NCI-H1436 (cell line): Measurements from ENCODE around the gene SIRPG.
"Not testable (repeated sequence)": the region's sequence is repeated elsewhere in the genome, so short reads cannot be mapped to it uniquely, and the experiment has no call there.

Experiments
- DNase-seq: peaks from one replicate; lab custom pipeline; 2025; lab: John Stamatoyannopoulos, UW

Gene SIRPG

GRCh38 chr20:1671891-1672669 lies 14.5 kb upstream of the SIRPG start:
- DNase-seq = no peak

DNA sequence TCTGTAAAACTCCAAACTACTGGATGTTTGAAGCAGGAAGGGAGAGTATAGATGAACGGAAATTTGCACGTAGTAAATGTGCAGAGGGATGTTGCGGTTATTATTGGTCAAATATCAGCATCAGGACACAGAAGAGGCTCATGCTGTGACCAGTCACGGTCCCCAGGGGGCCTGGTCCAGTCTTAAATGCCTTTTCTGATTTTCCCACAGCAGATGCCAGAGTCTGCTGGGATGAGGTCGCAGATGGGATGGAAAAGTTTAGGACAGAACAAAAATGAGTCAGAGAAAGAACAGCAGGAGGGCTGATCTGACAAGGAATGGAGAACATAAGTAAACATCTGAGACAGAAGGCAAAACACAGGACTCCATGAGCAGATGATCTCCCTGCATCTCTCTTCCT lies 11.7 kb upstream of the SIRPG start:
- no peak for DNase-seq

DNA sequence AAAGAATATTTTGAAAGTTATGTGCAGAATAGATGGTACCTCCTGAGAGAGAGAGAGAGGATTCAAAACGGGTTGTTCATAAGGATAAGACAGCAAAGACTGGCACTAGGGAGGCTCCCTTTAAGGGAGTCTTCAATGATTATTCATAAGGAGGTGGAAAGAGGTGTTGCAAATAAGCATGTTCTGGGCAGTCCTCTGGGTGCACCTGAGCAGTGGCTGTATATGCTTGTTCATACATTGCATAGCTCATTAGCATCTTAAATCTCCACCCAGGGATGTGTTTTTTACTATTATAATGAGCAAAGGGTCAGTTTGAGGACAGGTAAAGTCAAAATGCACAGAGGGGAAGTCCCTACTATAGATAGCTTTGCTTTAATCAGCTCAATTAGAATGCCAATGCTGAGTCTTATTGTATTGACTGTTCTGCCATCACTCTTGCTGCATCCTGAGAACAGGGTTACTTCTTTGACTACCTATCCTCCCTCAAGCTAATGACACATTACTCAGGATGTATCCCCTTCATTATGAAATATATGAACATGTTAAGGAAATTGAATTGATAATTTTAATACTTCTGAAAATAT lies 10.0 kb upstream of the SIRPG start:
- no peak for DNase-seq

GRCh38 chr20:1666802-1667201 lies 9.2 kb upstream of the SIRPG start:
- DNase-seq = no peak

- DNase-seq = no peak
Observed at GRCh38 chr20:1665345-1665744, 7.8 kb upstream of the SIRPG start.

- DNase-seq = no peak
Observed at GRCh38 chr20:1664911-1665310, 7.3 kb upstream of the SIRPG start.

- DNase-seq = no peak
Observed at GRCh38 chr20:1663917-1664316, 6.3 kb upstream of the SIRPG start.

DNA sequence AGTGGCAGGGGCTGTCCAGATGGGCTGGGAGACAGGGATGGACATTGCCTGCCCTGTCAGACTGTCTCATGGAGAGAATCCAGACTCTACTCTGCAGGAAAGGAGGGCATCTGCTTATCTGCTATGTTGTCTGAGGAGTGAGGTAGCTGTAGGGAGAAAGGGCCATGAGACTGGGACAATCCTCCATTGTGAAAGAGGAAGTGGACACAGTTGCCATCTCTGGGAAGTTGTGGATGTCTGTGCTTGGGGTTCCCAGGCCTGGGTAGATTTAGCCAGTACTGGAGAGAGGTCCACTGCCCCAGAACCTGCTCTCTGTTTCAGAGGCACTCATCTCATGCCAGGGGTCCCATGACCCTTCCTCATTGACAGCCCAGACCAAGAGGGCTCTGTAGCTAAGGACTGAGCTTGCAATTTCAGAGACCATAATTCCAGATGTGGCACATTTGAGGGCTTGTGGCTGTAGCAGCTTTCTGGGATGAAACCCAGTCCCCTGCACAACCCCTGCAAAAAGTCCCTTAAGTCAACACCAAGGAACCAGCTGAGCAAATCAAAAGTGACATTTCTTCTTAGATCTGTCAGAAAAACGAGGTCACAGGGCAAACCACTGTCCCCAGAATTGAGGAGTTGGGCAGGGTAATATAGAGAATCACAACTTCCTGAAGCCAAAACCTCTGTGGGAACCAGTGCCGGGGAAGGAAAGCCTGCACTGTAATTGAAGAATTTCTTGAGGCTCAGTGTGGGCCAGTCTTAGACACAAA lies 4.1 kb upstream of the SIRPG start:
- DNase-seq = no peak

DNA sequence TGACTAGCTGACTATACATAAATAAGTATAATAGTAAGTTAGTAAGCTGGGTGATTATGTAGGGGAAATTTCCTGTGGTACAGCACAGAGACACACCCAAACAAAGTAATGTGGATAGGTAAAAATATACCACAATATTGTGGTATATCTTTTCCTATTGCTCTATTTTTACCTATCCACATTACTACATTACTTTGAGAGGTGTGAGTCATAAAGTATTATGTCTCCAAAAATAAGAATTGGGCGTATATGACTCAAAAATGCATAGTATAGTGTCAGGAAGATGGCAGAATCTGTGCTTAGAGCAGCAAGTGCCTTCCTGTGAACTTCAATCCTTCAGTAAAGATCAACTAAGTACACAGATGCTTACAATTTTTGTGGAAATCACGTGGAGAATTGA lies 2.7 kb upstream of the SIRPG start:
- no peak for DNase-seq

DNA sequence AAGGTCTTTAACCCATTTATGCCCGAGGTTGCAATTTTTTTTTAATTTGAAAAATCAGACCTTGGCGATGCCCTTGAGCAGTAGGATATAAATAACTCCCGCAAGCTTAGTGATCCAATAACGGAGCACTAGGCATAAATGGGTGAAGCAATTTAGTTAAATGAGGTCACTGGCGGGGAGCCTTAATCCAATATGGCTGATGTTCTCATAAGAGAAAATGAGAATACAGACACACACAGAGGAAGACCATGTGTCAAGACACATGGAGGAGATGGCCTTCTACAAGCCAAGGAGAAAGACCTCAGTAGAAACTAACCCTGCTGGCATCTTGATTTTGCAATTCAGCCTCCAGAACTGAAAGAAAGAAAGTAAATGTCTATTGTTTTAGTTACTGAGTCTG lies 735 bp downstream of the SIRPG start:
- no peak for DNase-seq

DNA sequence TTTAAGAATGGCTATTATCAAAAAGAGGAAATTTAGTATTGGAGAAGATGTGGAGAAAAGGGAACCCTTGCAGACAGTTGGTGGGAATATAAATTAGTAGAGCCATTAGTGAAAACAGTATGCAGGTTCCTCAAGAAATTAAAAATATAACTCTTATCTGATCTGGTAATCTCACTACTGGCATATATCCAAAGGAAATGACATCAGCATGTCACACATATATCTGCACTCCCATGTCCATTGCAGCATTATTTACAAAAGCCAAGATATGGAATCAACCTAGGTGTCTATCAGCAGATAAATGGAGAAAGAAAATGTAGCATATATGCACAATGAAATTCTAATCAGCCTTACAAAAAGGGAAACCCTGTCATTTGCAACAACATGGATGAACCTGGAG lies 2.6 kb downstream of the SIRPG start:
- no peak for DNase-seq

- DNase-seq = no peak
Observed at GRCh38 chr20:1652960-1653359, 4.6 kb downstream of the SIRPG start.

- no peak for DNase-seq
Observed at GRCh38 chr20:1652104-1652503, 5.5 kb downstream of the SIRPG start.

- no peak for DNase-seq
Observed at GRCh38 chr20:1651268-1652058, 6.1 kb downstream of the SIRPG start.

- no peak for DNase-seq
Observed at GRCh38 chr20:1648101-1648500, 9.5 kb downstream of the SIRPG start.

- no peak for DNase-seq
Observed at GRCh38 chr20:1646975-1647431, 10.6 kb downstream of the SIRPG start.

DNA sequence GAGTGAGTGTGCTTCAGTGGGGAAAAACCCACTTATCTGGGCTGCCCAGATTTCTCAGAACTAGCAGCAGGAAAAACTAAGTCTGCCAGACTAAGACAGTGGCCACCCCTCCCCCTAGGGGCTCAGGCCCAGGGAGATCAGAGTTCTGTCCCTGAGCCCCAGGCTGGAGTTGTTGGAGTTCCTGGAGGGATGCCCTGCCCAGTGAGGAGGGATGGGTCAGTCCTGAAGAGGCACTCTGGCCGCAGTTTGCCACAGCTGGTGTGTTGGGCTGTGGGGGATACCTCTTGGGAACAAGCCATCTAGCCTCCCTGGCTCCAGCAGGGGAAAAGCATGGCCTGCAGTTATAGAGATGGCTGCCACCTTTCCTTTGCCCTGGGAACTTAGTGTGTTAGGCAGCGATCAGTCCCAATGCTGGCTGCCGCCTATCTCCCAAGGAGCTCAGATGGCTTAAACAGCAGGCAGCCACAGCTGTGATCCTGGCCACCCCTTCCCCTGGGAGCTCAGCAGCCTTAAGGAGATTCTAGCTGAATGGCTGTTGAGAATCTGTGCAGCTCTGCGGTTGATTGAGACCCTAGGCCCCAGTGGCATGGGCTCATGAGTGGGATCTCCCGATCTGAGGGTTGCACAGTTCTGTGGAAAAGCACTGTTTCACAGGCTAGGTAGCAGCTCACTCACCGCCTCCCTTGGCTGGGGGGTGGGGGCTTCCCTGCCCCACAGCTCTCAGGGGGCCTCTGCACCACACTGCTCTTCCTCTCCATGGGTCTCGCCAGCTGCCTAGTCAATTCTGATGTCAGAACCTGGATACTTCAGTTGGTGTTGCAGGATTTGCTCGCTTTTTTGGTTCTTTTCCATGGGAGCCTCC lies 13.2 kb downstream of the SIRPG start:
- no peak for DNase-seq

- not testable (repeated sequence) for DNase-seq
Observed at GRCh38 chr20:1638643-1639042, 18.9 kb downstream of the SIRPG start.

GRCh38 chr20:1637755-1638154 lies 19.8 kb downstream of the SIRPG start:
- no peak for DNase-seq

GRCh38 chr20:1637226-1637625 lies 20.4 kb downstream of the SIRPG start:
- DNase-seq = no peak

DNA sequence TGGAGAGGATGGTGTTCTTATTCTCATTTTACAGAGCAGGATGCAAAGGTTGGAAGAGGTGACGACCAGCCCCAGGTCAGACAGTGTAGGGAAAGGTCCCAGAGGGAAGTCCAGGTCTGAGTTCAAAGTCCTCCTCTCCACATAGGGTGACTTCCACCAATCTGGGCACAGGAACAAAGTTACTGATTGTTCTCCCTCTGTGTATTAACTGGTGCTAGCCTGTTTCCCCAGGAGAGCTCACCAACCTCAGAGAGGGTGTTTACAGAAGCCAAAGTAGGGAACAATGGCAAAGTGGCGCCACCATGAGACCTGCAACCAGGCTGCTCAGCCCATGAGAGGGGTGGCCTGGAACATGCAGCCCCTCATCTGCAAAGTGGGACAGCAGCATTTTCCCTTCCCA lies 21.0 kb downstream of the SIRPG start:
- DNase-seq = no peak
